Gastroesophageal sphincter (tissue), 4 donors: ENCODE results near the gene KISS1. TPM values are rescaled to one million over a fixed set of nuclear protein-coding genes. Genes with fewer than 3 reads are reported as not detected.

Source experiments
- ATAC-seq: fragments of 150-250 bp; one replicate; pipeline ENCODE4 v1.9.1; 2016; ENCODE audit warnings: mild to moderate bottlenecking, moderate library complexity
- H3K27ac ChIP-seq, 4 donors: fragments of 200-600 bp; sonication (generic) in 3 of 4; 1 replicate in 3 of 4; 2 replicates in 1 of 4; pipeline ENCODE4 v1.5.1; 2016 to 2019
- H3K27me3 ChIP-seq: fragments of 200-600 bp; sonication (generic); one replicate; pipeline ENCODE4 v1.5.1; 2019
- H3K36me3 ChIP-seq, 2 donors: fragments of 200-600 bp; sonication (generic); one replicate each; pipeline ENCODE4 v1.5.1; 2019; ENCODE audit warnings: control low read depth in 1 of 2
- H3K4me1 ChIP-seq, 3 donors: fragments of 200-600 bp; sonication (generic); 1 replicate in 2 of 3; 2 replicates in 1 of 3; pipeline ENCODE4 v1.5.1; 2016 to 2019; ENCODE audit warnings: control low read depth in 2 of 3
- H3K4me3 ChIP-seq, 2 donors: fragments of 200-600 bp; sonication (generic); one replicate each; pipeline ENCODE4 v1.5.1; 2019; ENCODE audit warnings: mild to moderate bottlenecking in 1 of 2, moderate library complexity in 1 of 2
- H3K9me3 ChIP-seq, 3 donors: fragments of 200-600 bp; sonication (generic); one replicate each; pipeline ENCODE4 v1.5.1; 2017 to 2019; ENCODE audit warnings: control low read depth in 2 of 3
- CTCF ChIP-seq, 4 experiments: fragments of 200-600 bp in 2 of 4; fragments of 450-650 bp in 2 of 4; sonication (generic) in 1 of 4; IDR thresholded peaks; one replicate each; pipeline ENCODE4 v1.5.1; 2017 to 2019; ENCODE audit warnings: antibody characterized with exemption in 4 of 4, mild to moderate bottlenecking in 2 of 4, moderate library complexity in 2 of 4
- EP300 ChIP-seq: sonication (generic); formaldehyde crosslinking; IDR thresholded peaks from one replicate; pipeline ENCODE4 v1.6.1; 2017; ENCODE audit warnings: antibody characterized with exemption, mild to moderate bottlenecking
- POLR2A ChIP-seq, 2 donors: fragments of 450-650 bp; IDR thresholded peaks; one replicate each; pipeline ENCODE4 v1.6.1; 2017; ENCODE audit warnings: antibody characterized with exemption in 2 of 2, mild to moderate bottlenecking in 2 of 2, moderate library complexity in 1 of 2
- POLR2AphosphoS5 ChIP-seq: sonication (generic); formaldehyde crosslinking; IDR thresholded peaks from one replicate; pipeline ENCODE4 v1.6.1; 2017; ENCODE audit warnings: antibody characterized with exemption
- WGBS, 2 donors: methylation state at CpG; one replicate each; pipeline ENCODE4 v1.1.5; 2018; ENCODE audit warnings: low coverage in 1 of 2; 5-methylcytosine and 5-hydroxymethylcytosine counted together
- total RNA-seq, 4 donors: library from RNA; depleted of rRNA; stranded (reverse); fragments of >200 nt; gene quantifications; one replicate each; pipeline ENCODE4 v1.1.0, GENCODE V29; 2016

Gene KISS1
- total RNA-seq, 4 donors from 2014 or later, result not detected

GRCh38 chr1:204145033-204145504 is 51.2 kb downstream of the KISS1 start:
- Histone ChIP-seq H3K4me1 (peaks cover 0 to 3% (median 0%) of the 10 kb centered on the region in 3 donors), H3K27me3 (no peaks in the 10 kb centered on the region), H3K9me3 (no peaks in the 10 kb centered on the region), H3K27ac (no peak overlapping the region), H3K36me3 (peaks cover 0 to 33% of the 10 kb centered on the region in 2 donors), H3K4me3 (no peak overlapping the region)
- no peak for ATAC-seq
- TF ChIP-seq EP300 (no peak), POLR2AphosphoS5 (no peak), POLR2A (IDR thresholded peaks at IDR 0.05) (no peak)
- WGBS, 2 donors, result 67% methylated on average over 3 of the region's 4 CpGs; no CpG with 5 or more reads in 1 of the 2 donors

- no peak for ATAC-seq
- no peak overlapping the region for H3K27ac ChIP-seq
- H3K4me1 ChIP-seq, result no peaks in the 10 kb centered on the region
- H3K4me3 ChIP-seq, result no peak overlapping the region
- H3K27me3 ChIP-seq, result no peaks in the 10 kb centered on the region
- TF ChIP-seq POLR2A (IDR thresholded peaks at IDR 0.05) (no peak), CTCF (IDR thresholded peaks at IDR 0.05) (no peak), POLR2AphosphoS5 (no peak), EP300 (no peak)
- H3K36me3 ChIP-seq, result peaks cover 0 to 46% of the 10 kb centered on the region in 2 donors
- WGBS, 2 donors, result 75 to 90% methylated on average over 2 to 4 of the region's 14 CpGs
- H3K9me3 ChIP-seq, result no peaks in the 10 kb centered on the region
These were observed 52.8 kb downstream of the KISS1 start for GRCh38 chr1:204143276-204144041.

- no peak overlapping the region for H3K27ac ChIP-seq
- H3K9me3 ChIP-seq, result no peaks in the 10 kb centered on the region
- no peak overlapping the region for H3K4me3 ChIP-seq
- no peaks in the 10 kb centered on the region for H3K27me3 ChIP-seq
- peaks cover 0 to 56% of the 10 kb centered on the region in 2 donors for H3K36me3 ChIP-seq
- no peaks in the 10 kb centered on the region for H3K4me1 ChIP-seq
- WGBS, 2 donors, result 83 to 96% methylated on average over 2 to 5 of the region's 5 CpGs
- no peak for ATAC-seq
- TF ChIP-seq POLR2A (IDR thresholded peaks at IDR 0.05), result no peak
- no peak for TF ChIP-seq POLR2AphosphoS5
- TF ChIP-seq EP300, result no peak
- no peak for TF ChIP-seq CTCF (IDR thresholded peaks at IDR 0.05)
These were observed 54.0 kb downstream of the KISS1 start for GRCh38 chr1:204142032-204142974.

- TF ChIP-seq EP300 (no peak), POLR2A (IDR thresholded peaks at IDR 0.05) (no peak), POLR2AphosphoS5 (no peak), CTCF (IDR thresholded peaks at IDR 0.05) (no peak)
- H3K27me3 ChIP-seq, result no peaks in the 10 kb centered on the region
- 94% methylated on average over 2 of the region's 3 CpGs; no CpG with 5 or more reads in 1 of the 2 donors for WGBS, 2 donors
- H3K4me1 ChIP-seq, result no peaks in the 10 kb centered on the region
- no peak overlapping the region for H3K27ac ChIP-seq
- H3K36me3 ChIP-seq, result peaks cover 0 to 58% of the 10 kb centered on the region in 2 donors
- H3K9me3 ChIP-seq, result no peaks in the 10 kb centered on the region
- ATAC-seq, result no peak
- H3K4me3 ChIP-seq, result no peak overlapping the region
These were observed 55.2 kb downstream of the KISS1 start for GRCh38 chr1:204141131-204141530.

Other genes with a start within 250 kb of the KISS1 start
- gene SOX13, start 123.4 kb downstream of the KISS1 start, total RNA-seq, result 10 to 100 TPM; 15.3 to 20.4 (median 17.3) TPM
- gene ETNK2, start 44.4 kb downstream of the KISS1 start, total RNA-seq, result 10 to 100 TPM in 2 of 4 donors, 1 to 10 TPM in 2; 6.1 to 21.1 (median 9.5) TPM
- not detected for gene REN, start 30.2 kb downstream of the KISS1 start, total RNA-seq
- 1 to 10 TPM in 1 of 4 donors, not detected in 3; 1.1 TPM for gene GOLT1A, start 17.5 kb upstream of the KISS1 start, total RNA-seq
- 10 to 100 TPM in 2 of 4 donors, 1 to 10 TPM in 2; 8.7 to 17.8 (median 11.4) TPM for gene PLEKHA6, start 163.4 kb upstream of the KISS1 start, total RNA-seq
- gene PPP1R15B, start 215.3 kb upstream of the KISS1 start, total RNA-seq, result 10 to 100 TPM; 44.4 to 53.2 (median 50.9) TPM